Stimulated activated CD8-positive, alpha-beta memory T cell treated with anti-CD3 and anti-CD28 coated beads, Interleukin-7, amount 100 ng/mL, for 1 hour (primary cell): ENCODE measurements around the gene ANKMY2.

ENCODE experiments used
- DNase-seq, 2 donors: peaks; one replicate each; pipeline ENCODE4 v3.0.0-alpha.2; 2020; ENCODE audit warnings: low read depth in 2 of 2

Gene ANKMY2

DNA sequence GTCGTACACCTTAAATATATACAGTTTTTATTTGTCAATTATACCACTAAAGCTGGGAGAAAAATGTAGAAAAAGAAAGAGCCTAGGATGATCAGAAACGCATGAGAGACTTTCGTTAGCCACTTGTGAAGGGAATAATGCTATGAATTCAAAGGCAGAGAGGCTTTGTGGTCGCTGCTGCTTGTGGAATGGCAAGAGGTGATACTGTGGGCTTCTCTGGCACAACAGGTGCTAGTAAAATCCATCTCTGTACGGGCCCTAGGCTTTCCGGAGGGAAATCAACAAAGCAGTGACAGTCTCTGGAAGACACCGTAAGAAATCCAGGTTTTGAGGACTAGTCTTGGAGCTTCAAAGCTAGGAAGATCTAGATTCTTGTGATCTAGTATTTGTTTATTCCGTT is 66.3 kb downstream of the ANKMY2 start:
- DNase-seq = no peak

DNA sequence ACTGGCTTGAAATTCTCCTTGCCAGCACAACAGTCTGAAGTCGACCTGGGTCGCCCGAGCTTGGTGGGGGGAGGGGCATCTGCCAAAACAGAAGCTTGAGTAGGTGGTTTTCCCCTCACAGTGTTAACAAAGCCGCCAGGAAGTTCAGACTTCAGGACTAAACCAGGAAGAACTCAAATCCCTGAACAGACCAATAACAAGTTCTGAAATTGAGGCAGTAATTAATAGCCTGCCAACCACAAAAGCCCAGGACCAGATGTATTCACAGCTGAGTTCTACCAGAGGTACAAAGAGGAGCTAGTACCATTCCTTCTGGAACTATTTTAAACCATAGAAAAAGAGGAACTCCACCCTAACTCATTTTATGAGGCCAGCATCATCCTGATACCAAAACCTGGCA is 73.6 kb downstream of the ANKMY2 start:
- DNase-seq = no peak

DNA sequence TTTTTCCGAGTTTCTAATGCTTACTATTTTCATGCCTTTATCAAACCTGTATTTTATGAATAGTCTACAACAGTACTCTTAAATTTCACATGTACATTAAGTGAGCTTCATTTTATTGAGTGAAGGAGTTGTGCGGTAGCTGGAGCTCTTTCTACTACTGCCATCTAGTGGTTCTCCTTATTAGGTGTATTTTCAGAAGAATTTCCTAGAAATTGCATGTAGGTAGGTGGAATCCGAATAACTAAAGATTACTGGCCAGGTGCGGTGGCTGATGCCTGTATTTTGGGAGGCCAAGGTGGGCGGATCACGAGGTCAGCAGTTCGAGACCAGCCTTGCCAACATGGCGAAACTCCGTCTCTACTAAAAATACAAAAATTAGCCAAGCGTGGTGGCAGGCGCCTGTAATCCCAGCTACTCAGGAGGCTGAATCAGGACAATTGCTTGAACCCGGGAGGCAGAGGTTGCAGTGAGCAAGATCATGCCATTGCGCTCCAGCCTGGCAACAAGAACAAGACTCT is 80.6 kb downstream of the ANKMY2 start:
- no peak for DNase-seq

DNA sequence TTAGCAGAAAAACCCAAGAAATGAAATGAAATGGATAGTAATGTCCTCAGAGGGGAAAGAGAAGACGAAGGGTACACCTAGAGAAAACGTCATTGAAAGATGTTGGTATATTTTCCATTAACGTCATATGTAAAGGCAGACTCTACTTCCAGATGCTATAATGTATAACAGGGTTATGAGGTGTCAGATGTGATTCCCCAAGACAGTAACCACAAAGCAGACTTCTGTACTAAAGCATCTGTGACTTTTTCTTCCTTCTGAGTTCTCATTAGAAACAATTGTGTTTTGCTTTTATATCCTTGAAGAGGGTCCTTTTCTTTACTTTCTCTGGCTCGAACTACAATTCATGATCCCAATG is 81.6 kb downstream of the ANKMY2 start:
- DNase-seq = no peak

DNA sequence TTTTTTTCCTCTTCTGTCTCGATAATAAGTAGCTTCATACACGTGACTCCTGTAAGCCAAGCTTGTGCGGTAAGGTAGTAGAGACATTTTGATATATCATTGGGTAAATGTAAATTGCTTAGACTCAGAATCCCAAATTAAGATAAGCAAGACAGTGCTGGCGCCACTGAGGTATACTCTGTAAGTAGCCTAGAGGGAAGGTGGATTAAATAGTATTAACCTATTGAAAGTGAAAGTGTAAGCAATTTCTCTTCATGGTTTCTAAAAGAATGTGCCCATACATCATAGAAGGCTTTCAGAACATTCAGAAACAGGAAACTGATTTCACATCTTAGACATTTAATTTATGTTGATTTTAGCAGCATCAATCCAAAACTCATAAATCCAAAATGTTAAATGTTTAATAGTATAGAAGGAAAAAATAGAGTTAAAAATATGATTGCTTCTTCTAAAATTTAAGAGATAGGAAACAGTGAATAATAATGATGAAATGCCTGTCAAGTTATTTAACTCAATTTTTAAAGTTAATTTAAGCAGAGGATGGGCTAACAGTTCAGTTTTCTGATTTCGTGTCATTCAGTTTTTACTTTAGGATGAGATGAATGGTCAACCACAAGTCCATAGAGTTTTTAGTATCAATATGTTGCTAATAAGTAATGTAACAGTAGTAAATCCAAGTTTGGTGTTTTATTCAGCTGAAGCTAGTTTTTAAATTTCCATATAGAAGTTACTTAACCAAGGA is 82.1 kb downstream of the ANKMY2 start:
- DNase-seq = no peak

DNA sequence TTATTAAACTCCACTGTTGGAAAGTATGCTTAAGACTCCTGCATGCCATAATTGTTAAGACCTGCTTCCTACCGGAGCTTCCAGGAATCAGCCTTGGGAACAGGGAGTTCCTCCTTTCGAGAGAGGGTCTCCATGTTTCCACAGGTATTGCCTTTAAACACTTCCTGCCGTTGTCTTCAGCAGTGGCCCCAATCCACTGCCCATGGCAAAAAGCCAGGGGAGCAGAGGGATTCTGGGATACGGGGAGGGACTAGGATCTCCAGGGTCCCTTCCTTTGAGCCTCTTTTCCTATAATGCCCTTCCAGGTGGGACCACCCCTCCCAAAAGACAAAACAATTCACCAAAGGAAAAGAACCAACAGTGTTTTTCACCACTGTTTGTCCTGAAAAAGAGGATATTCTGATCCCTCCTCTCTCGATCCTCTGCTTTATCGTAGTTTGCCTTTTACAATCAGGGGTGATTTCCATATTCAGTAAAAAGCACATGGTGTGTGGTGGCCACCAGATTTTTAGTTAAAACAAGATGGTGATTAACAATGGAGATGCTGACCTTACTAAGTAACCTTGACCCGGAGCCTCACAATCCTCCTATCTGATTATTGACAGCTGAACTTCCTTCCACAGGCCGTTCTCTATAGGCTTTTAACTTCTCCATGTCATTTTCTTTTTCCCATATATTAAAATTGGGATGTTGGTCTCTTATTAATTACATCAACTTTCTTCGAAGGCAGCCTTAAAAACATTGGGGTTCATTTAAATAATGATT is 82.9 kb downstream of the ANKMY2 start:
- no peak for DNase-seq

DNA sequence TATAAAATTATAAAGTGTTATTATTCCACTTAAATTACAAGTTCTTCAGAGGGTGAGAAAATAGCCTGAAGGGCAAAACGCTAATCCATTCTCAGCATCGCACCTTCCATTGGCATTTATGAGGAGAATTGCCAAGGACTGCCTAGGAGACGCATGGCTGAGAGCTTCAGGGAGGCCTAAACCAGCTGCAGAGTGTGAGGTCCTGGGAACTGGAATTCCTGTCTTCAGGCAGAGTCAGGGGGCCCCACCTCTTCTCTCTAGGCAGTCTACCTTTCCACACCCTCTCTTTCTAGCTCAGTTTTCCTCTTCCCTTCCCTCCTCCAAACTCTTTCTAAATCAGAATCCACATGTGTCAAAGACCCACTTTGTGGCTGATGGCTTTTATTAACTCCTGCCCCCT is 83.6 kb downstream of the ANKMY2 start:
- no peak for DNase-seq

DNA sequence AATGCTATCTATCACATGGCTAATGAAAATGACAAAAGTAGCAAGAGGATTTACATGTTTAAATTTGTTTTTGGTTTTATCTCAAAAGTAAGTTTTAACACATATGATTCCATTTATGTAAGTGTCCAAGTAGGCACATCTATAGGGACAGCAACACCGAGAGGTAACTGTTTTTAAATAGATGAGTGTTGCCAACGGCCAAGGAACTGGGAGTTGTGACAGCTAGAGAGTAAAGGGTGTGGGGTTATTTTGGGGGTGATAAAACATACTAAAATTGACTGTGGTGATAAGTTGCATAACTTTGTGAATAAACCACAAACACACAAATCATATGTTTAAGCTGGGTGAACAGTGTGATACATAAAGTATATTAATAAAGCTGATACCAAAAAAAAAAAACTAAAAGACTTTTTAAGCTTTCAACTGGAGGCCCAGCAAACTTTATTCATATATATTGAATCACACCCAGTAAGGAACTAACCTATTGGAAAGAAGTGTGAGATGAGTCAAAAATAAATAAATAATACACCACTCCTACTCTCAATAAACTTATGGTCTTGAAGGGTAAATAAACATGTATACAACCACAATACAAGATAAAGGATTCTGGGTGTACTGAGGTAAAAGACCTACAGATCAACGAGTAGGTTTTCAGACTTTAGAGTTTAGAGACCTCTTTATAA is 85.9 kb downstream of the ANKMY2 start:
- DNase-seq = no peak

DNA sequence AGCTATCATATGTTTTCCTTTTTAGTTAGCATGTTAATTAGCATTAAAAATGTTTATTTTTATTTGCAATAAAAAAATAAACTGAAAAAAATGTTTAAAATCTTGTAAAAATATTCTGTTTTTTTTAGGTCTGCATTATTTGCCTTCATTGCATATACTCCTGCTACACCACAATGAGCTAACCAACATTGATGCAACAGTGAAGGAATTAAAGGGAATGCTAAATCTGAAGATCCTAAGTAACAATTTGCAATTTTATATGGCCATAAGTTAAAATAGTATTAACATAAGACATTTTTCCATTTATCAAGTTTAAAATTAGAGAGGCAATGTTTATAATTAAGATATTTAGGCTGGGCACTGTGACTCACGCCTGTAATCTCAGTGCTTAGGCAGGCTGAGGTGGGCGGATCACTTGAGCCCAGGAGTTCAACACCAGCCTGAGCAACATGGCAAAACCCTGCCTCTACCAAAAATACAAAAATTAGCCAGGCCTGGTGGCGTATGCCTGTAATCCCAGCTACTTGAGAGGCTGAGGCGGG is 86.7 kb downstream of the ANKMY2 start:
- DNase-seq = no peak

DNA sequence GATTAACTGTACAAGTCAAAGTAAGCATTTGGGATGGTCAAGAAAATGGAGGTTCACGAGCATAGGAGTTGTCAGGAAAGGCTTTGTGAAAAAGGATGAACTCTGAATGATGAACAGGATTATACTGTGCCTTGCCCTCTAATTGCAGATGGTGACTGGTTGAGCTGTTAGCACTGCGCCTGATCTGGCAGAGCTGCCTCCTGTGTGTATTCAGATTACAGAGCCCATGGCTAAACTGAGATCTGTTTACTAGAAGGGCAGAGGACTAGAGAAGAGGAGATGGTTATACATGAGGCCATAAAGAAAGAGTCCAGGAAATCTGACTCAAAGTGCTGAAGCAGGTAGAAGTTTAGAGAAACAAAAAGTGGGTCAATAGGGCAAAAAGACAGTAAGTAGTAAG is 89.2 kb downstream of the ANKMY2 start:
- DNase-seq = no peak

DNA sequence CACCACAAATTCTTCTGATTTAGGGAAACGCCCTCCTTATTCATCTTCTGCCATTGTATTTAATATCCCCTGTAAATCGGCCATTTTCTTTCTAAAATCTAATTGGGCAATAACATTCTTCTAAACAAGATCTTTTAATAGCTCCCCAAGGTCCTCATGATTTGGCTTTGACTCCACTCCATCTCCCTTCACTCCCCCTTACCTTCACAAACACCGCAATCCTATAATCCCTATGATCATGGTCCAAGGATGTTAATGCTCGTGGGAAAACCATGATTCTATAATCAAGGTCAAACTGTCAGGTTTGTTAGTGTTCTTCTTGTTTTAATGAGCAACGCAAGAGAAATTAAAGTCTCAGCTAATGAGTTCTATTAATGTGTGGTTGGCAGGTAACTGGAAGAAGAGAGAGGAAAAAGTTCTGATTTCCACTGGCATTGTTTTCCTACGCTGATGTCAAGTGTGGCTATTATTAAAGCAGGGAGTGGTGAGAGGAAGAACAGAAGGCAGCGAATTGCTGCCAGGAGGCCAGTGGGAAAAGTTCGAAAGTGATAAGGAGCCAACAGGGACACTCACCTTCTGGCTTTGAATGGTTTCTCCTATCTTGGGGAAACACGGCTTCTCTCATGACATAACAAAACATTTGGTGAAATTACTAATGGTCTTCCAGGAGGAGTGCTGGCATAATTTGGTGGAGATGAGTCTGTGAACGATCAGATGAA is 90.9 kb downstream of the ANKMY2 start:
- DNase-seq = no peak

DNA sequence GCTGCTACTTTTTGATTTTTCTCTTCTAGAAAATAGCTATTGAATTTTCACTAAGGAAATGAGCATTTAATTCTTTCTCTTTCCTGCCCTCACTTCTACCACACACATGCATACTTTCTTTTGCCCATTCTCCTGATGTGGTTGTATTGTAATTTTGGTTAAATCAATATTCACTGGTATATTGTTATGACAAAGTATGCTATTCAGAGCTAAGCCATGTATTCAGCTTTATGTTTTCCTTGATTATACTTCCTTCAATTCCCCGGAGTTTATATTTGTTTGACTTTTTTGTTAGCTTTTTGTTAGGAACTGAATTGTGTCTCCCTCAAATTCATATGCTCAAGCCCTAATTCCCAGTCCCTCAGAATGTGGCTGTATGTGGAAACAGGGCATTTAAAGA is 94.9 kb downstream of the ANKMY2 start:
- no peak for DNase-seq
